Left ventricle myocardium inferior (tissue), 1 donor: ENCODE measurements around the gene AAK1. TPM values are rescaled to one million over a fixed set of nuclear protein-coding genes. Genes with fewer than 3 reads are reported as not detected.
"Not testable (repeated sequence)": the region's sequence is repeated elsewhere in the genome, so short reads cannot be mapped to it uniquely, and the experiment has no call there.

Source experiments
- DNase-seq: peaks from one replicate; pipeline ENCODE4 v3.0.0-alpha.2; 2020
- H3K27ac ChIP-seq: fragments of 200-600 bp; replicated peaks from 2 replicates; pipeline ENCODE4 v1.8.0; 2021
- H3K27me3 ChIP-seq: fragments of 200-600 bp; 2 replicates; pipeline ENCODE4 v1.8.0; 2021; ENCODE audit warnings: low read depth
- H3K36me3 ChIP-seq: fragments of 200-600 bp; 2 replicates; pipeline ENCODE4 v1.8.0; 2021
- H3K4me1 ChIP-seq: fragments of 200-600 bp; 2 replicates; pipeline ENCODE4 v1.8.0; 2021
- H3K4me3 ChIP-seq: fragments of 200-600 bp; 2 replicates; pipeline ENCODE4 v1.8.0; 2021; ENCODE audit warnings: mild to moderate bottlenecking, moderate library complexity
- H3K9me3 ChIP-seq: fragments of 200-600 bp; replicated peaks from 2 replicates; pipeline ENCODE4 v1.8.0; 2021
- intact Hi-C: fragments of 100-400 bp; cut with micrococcal nuclease; formaldehyde crosslinking; loops from one replicate; pipeline ENCODE4 v1.11.0; 2022
- total RNA-seq: library from RNA; stranded (reverse); fragmentation: NEBNext Ultra II Directional; extraction: Animal tissue kit (Norgen Biotek cat#: 25700); gene quantifications from one replicate; pipeline ENCODE4 v1.2.1, GENCODE V29; 2021
- TF ChIP-seq, protein P1 (sequence below): fragments of 200-600 bp; IDR thresholded peaks from 2 replicates; pipeline ENCODE4 v1.8.0; 2021; ENCODE audit warnings: antibody characterized with exemption, mild to moderate bottlenecking, borderline replicate concordance
- donor health status: DM: no; HTN: yes; CAD: no; lungs with severe emphysema.

The AAK1 gene
- total RNA-seq, 1 donor from 2014 or later, result 133 TPM

DNA sequence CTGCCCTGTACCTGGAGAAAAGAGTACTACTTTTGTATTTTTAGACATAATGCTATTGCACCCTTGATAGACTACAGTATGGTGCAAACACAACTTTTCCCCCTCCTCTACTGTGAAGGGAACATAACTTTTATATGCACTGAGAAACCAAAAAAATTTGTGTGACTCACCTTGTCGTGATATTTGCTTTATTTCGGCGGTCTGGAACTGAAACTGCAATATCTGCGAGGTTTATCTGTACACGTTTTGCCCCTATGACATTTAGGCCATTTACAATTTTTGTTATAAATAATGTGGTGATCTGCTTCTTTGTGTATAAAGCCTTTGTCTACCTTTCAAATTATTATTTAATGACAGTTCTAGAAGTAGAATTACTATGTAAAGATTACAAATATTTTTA lies 34.4 kb upstream of the AAK1 start:
- Histone ChIP-seq H3K9me3 (peaks cover 6% of the 10 kb centered on the region), H3K27me3 (no peaks in the 10 kb centered on the region), H3K4me3 (no peak overlapping the region), H3K36me3 (no peaks in the 10 kb centered on the region), H3K4me1 (peaks cover 17% of the 10 kb centered on the region), H3K27ac (no peak overlapping the region)
- DNase-seq, result no peak
- TF ChIP-seq, protein P1, sequence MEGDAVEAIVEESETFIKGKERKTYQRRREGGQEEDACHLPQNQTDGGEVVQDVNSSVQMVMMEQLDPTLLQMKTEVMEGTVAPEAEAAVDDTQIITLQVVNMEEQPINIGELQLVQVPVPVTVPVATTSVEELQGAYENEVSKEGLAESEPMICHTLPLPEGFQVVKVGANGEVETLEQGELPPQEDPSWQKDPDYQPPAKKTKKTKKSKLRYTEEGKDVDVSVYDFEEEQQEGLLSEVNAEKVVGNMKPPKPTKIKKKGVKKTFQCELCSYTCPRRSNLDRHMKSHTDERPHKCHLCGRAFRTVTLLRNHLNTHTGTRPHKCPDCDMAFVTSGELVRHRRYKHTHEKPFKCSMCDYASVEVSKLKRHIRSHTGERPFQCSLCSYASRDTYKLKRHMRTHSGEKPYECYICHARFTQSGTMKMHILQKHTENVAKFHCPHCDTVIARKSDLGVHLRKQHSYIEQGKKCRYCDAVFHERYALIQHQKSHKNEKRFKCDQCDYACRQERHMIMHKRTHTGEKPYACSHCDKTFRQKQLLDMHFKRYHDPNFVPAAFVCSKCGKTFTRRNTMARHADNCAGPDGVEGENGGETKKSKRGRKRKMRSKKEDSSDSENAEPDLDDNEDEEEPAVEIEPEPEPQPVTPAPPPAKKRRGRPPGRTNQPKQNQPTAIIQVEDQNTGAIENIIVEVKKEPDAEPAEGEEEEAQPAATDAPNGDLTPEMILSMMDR, result no peak
- intact Hi-C loops, result no loop called here

DNA sequence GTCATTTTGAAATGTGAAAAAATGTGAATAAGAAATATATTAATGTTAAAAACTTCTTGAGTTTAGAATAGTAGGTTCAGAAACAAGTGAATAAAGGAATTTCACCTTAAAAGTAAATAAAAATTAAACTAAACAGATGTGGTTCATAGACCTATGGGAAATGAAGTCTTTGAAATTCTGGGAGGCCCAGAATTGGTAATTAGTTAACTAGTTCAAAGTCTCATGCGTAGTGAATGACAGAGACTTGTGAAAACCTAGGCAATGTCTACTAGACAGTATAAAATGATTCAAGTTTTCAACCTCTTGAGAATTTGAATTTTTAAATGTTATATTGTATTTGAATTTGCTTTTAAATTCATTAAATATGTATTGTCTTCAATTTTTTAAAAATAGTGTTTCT lies 32.6 kb upstream of the AAK1 start:
- intact Hi-C loops, result no loop called here
- no peaks in the 10 kb centered on the region for H3K36me3 ChIP-seq
- DNase-seq, result no peak

DNA sequence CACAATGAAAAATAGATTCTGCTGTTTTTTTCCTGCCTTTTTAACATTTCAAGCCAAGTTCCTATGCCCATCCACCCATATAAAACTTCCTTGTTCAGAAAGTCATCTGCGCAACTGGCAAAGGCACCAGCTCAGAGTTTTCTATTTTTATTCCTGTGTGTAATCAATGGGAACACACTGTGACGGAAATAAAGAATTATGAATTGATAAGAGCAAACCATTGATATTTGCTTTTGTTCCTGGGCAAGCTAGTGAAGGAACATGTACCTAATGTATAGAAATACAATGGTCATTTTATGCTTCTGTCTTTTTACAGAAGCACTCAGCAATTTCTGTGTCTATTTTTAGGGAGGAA lies 30.8 kb upstream of the AAK1 start:
- Histone ChIP-seq H3K4me1 (peaks cover 20% of the 10 kb centered on the region), H3K27ac (peak overlapping the region; percentile 94), H3K9me3 (peaks cover 18% of the 10 kb centered on the region), H3K36me3 (no peaks in the 10 kb centered on the region), H3K27me3 (no peaks in the 10 kb centered on the region), H3K4me3 (peak overlapping the region; percentile 66)
- no peak for DNase-seq
- intact Hi-C loops, result no loop called here
- TF ChIP-seq, protein P1, result no peak

More for the DNA sequence above, 32.6 kb upstream of the AAK1 start:
- TF ChIP-seq, protein P1, result no peak
- H3K27me3 ChIP-seq, result no peaks in the 10 kb centered on the region
- peaks cover 15% of the 10 kb centered on the region for H3K9me3 ChIP-seq
- peaks cover 10% of the 10 kb centered on the region for H3K4me1 ChIP-seq
- H3K4me3 ChIP-seq, result no peak overlapping the region
- no peak overlapping the region for H3K27ac ChIP-seq

DNA sequence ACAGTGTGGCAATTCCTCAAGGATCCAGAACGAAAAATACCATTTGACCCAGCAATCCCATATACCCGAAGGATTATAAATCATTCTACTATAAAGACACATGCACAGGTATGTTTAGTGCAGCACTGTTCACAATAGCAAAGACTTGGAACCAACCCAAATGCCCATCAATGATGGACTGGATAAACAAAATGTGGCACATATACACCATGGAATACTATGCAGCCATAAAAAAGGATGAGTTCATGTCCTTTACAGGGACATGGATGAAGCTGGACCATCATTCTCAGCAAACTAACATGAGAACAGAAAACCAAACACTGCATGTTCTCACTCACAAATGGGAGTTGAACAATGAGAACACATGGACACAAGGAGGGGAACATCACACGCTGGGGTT lies 29.6 kb upstream of the AAK1 start:
- intact Hi-C loops, H3K27me3 ChIP-seq, H3K36me3 ChIP-seq, DNase-seq: not testable (repeated sequence)
- H3K4me1 ChIP-seq, result peaks cover 27% of the 10 kb centered on the region
- peaks cover 18% of the 10 kb centered on the region for H3K9me3 ChIP-seq
- H3K4me3 ChIP-seq, result peak overlapping the region; percentile 66
- peak overlapping the region; percentile 94 for H3K27ac ChIP-seq

DNA sequence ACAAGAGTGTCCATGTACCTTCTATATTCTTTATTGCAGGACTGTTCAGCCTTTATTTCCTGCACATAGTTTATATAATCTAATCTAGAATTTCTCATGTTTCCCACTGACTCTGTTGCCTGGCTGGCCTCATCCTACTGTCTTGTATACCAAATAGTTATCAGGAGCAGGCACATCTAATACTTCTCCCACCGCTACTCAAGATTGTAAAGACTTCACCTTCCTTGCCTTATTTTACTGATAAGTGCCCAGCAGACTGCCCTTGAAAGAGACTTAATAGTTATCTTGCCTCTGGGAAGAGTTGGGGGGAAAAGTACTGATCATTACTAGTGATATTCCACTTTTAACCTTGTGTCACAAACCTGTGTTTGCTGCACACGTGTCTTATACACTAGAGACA lies 26.1 kb upstream of the AAK1 start:
- Histone ChIP-seq H3K27me3 (no peaks in the 10 kb centered on the region), H3K4me1 (peaks cover 27% of the 10 kb centered on the region), H3K4me3 (no peak overlapping the region), H3K36me3 (no peaks in the 10 kb centered on the region), H3K27ac (peak overlapping the region; percentile 52), H3K9me3 (peaks cover 13% of the 10 kb centered on the region)
- TF ChIP-seq, protein P1, result no peak
- intact Hi-C loops, result no loop called here
- no peak for DNase-seq

DNA sequence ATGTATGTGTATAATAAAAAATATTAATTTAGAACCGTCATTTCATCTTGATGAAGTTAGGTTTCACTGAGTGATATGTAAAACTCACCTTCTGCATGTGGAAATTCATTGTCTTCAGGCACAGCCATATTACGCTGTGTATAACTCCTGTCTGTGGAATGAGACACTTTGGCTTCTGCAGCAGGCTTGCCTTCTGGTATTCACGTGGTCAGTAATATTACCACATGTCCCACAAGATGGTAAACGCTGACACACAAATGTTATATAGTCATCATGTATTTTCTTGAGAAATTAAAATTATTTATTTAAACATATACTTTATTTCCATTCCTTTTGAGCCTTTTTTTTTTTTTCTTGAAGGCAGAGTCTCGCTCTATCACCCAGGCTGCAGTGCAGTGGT lies 25.1 kb upstream of the AAK1 start:
- Histone ChIP-seq H3K27me3 (no peaks in the 10 kb centered on the region), H3K9me3 (peaks cover 19% of the 10 kb centered on the region), H3K27ac (no peak overlapping the region), H3K36me3 (no peaks in the 10 kb centered on the region), H3K4me1 (peaks cover 24% of the 10 kb centered on the region), H3K4me3 (no peak overlapping the region)
- TF ChIP-seq, protein P1, result no peak
- DNase-seq, result no peak
- intact Hi-C loops, result no loop called here
